ENCODE results near the gene TARBP1.
A peak's percentile ranks its signal among the peaks of the same experiment; 100 is the strongest.
"Not testable (repeated sequence)": the region's sequence is repeated elsewhere in the genome, so short reads cannot be mapped to it uniquely, and the experiment has no call there.

TARBP1 gene

GRCh38 chr1:234396092-234396491 lies 82.9 kb downstream of the TARBP1 start:
- H3K4me3 ChIP-seq (ENCODE audit: low read depth, low read length) = no peak overlapping the region

GRCh38 chr1:234395297-234395696 lies 83.7 kb downstream of the TARBP1 start:
- H3K4me3 ChIP-seq (ENCODE audit: low read depth, low read length) = no peak overlapping the region
- TF ChIP-seq, protein P1, sequence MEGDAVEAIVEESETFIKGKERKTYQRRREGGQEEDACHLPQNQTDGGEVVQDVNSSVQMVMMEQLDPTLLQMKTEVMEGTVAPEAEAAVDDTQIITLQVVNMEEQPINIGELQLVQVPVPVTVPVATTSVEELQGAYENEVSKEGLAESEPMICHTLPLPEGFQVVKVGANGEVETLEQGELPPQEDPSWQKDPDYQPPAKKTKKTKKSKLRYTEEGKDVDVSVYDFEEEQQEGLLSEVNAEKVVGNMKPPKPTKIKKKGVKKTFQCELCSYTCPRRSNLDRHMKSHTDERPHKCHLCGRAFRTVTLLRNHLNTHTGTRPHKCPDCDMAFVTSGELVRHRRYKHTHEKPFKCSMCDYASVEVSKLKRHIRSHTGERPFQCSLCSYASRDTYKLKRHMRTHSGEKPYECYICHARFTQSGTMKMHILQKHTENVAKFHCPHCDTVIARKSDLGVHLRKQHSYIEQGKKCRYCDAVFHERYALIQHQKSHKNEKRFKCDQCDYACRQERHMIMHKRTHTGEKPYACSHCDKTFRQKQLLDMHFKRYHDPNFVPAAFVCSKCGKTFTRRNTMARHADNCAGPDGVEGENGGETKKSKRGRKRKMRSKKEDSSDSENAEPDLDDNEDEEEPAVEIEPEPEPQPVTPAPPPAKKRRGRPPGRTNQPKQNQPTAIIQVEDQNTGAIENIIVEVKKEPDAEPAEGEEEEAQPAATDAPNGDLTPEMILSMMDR (IDR thresholded peaks at IDR 0.05; ENCODE audit: control insufficient read depth, extremely low read depth, insufficient read depth) = no peak
- DNase-seq (ENCODE audit: low read depth) = no peak

More at GRCh38 chr1:234396092-234396491, 82.9 kb downstream of the TARBP1 start:
- TF ChIP-seq, protein P1 (IDR thresholded peaks at IDR 0.05; ENCODE audit: control insufficient read depth, extremely low read depth, insufficient read depth) = no peak
- DNase-seq (ENCODE audit: low read depth) = no peak

GRCh38 chr1:234393190-234393589 lies 85.8 kb downstream of the TARBP1 start:
- H3K4me3 ChIP-seq (ENCODE audit: low read depth, low read length) = no peak overlapping the region
- DNase-seq (ENCODE audit: low read depth) = no peak
- TF ChIP-seq, protein P1 (IDR thresholded peaks at IDR 0.05; ENCODE audit: control insufficient read depth, extremely low read depth, insufficient read depth) = 0 out of 2 replicates have a peak, but pooled peaks have one; percentile 13

DNA sequence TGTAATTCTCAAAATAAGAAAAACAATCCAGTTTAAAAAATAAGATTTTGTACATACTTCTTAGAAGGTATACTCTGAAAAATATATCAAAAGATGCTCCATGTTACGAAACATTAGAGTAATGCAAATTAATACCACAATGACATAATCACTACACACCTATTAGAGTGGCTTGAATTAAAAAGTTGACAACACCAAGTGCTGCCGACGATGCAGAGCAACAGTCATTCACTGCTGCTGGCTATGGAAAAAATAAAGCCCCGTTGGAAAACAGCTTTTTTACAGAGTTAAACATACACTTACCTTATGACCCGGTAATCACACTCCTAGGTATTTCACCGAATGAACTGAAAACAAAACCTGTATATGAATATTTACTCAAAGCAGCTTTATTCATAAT lies 90.9 kb downstream of the TARBP1 start:
- no peak overlapping the region for H3K4me3 ChIP-seq (ENCODE audit: low read depth, low read length)
- TF ChIP-seq, protein P1 (IDR thresholded peaks at IDR 0.05; ENCODE audit: control insufficient read depth, extremely low read depth, insufficient read depth) = no peak
- DNase-seq (ENCODE audit: low read depth) = no peak

GRCh38 chr1:234386122-234386521 lies 92.9 kb downstream of the TARBP1 start:
- no peak overlapping the region for H3K4me3 ChIP-seq (ENCODE audit: low read depth, low read length)
- TF ChIP-seq, protein P1 (IDR thresholded peaks at IDR 0.05; ENCODE audit: control insufficient read depth, extremely low read depth, insufficient read depth) = no peak
- DNase-seq (ENCODE audit: low read depth) = no peak

DNA sequence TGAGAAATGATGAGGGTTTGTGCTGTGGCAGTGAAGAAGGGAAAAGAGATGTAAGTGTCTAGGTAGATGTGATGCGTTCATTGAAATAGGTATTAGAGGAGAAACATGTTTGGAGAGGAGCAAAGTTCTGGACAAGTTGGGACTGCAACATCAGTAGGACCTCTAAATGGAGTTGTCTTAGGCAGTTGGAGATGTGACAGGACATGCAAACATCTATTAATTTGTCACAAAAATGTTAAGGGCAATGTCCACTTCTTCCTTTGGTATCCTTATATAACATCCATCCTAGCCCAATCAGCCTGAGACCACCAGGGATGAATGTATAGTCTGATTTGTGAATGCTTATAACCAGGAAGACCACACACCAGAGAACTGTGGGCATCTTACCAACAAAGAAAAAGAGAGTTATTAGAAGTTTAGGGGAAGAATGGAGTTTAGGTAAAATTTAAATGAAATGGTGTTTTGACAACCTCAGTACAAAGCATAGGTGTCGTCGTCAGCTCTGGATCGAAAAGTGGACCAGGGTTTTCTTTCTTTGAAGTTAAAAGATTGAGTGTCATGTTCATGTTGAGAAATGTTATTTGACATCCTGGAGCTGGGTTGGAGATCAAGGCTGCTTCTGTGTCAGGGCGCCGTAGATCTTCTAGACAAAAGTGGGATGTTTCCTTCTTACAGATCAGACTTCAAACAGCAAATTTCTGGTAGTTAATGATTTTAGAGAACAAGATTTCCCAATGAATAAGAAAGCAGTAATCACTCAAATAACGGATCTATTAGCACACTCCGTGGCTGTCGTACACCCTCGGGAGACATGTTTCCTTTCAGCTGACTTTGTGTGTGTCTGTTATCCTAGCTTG lies 97.1 kb downstream of the TARBP1 start:
- no peak overlapping the region for H3K4me3 ChIP-seq (ENCODE audit: low read depth, low read length)
- DNase-seq (ENCODE audit: low read depth) = no peak
- TF ChIP-seq, protein P1 (IDR thresholded peaks at IDR 0.05; ENCODE audit: control insufficient read depth, extremely low read depth, insufficient read depth) = no peak

DNA sequence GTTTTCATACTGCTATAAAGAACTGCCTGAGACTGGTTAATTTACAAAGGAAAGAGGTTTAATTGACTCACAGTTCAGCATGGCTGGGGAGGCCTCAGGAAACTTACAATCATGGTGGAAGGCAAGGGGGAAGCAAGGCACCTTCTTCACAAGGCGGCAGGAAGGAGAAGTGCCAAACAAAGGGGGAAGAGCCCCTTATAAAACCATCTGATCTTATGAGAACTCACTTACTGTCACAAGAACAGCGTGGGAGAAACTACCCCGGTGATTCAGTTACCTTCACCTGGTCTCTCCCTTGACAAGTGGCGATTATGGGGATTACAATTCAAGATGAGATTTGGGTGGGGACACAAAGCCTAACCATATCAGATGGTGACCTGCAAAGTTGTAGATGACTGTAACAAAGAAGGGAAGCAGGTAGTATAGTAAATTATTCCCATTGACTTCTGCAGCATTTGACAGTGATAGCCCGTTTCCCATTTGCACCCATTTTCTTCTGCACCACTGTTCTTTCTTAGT lies 99.3 kb downstream of the TARBP1 start:
- H3K4me3 ChIP-seq (ENCODE audit: low read depth, low read length); DNase-seq (ENCODE audit: low read depth): not testable (repeated sequence)

All from LNCaP clone FGC (cell line).